HepG2 (cell line): Measurements from ENCODE around the gene ZNF764. TPM values are rescaled to one million over a fixed set of nuclear protein-coding genes. Genes with fewer than 3 reads are reported as not detected.

Source experiments
- FOXP4 ChIP-seq: sonication (generic); formaldehyde crosslinking; IDR thresholded peaks from 2 replicates; pipeline ENCODE4 v1.4.0; 2020; ENCODE audit warnings: missing genetic modification reagents
- NFYB ChIP-seq: sonication (generic); formaldehyde crosslinking; IDR thresholded peaks from 2 replicates; pipeline ENCODE4 v1.4.0; 2020; ENCODE audit warnings: missing genetic modification reagents
- PAXIP1 ChIP-seq: sonication (generic); formaldehyde crosslinking; conservative IDR thresholded peaks from 2 replicates; pipeline ENCODE4 v1.4.0; 2020; ENCODE audit warnings: mild to moderate bottlenecking, missing genetic modification reagents, moderate library complexity
- ZBTB40 ChIP-seq, 2 experiments: fragments of 450-650 bp in 1 of 2; sonication (generic) in 1 of 2; formaldehyde crosslinking in 1 of 2; IDR thresholded peaks; 2 replicates each; pipeline versions ENCODE4 v1.6.1 to v1.8.0; 2016 to 2022; ENCODE audit warnings: antibody characterized with exemption in 1 of 2, mild to moderate bottlenecking in 1 of 2, missing genetic modification reagents in 1 of 2
- ZFY ChIP-seq: sonication (generic); formaldehyde crosslinking; IDR thresholded peaks from 2 replicates; pipeline ENCODE4 v1.4.0; 2020; ENCODE audit warnings: missing genetic modification reagents
- ZKSCAN5 ChIP-seq: sonication (generic); formaldehyde crosslinking; IDR thresholded peaks from 2 replicates; pipeline ENCODE4 v1.5.1; 2020; ENCODE audit warnings: mild to moderate bottlenecking, missing genetic modification reagents
- ZNF414 ChIP-seq: sonication (generic); formaldehyde crosslinking; IDR thresholded peaks from 2 replicates; pipeline ENCODE4 v1.5.0; 2020; ENCODE audit warnings: missing genetic modification reagents
- ZNF501 ChIP-seq: sonication (generic); formaldehyde crosslinking; IDR thresholded peaks from 2 replicates; pipeline ENCODE4 v1.5.1; 2020; ENCODE audit warnings: mild to moderate bottlenecking, moderate library complexity, missing genetic modification reagents
- ZNF639 ChIP-seq: conservative IDR thresholded peaks from 2 replicates; pipeline ENCODE4 v1.6.1; 2018; ENCODE audit warnings: missing genetic modification reagents
- polyA plus RNA-seq, 8 experiments: library from polyadenylated mRNA; depleted of rRNA in 3 of 8; stranded (reverse) in 7 of 8; unstranded in 1 of 8; fragments of >200 nt; fragmentation: Illumina TruSeq in 4 of 8; extraction: Trizol in 4 of 8; gene quantifications; 2 replicates each; pipeline versions ENCODE4 v1.2.1 to v1.2.3, GENCODE V29; 2011 to 2016; ENCODE audit warnings: low read depth in 4 of 8, missing spikeins in 1 of 8, mixed read lengths in 1 of 8; ENCODE audit not compliant: insufficient read depth in 1 of 8
- total RNA-seq, 5 experiments: library from RNA; depleted of rRNA; stranded (reverse); fragments of >200 nt; fragmentation: Illumina TruSeq; extraction: Trizol; gene quantifications; 2 replicates each; pipeline ENCODE4 v1.2.3, GENCODE V29; 2016; ENCODE audit warnings: low read depth in 1 of 5

The ZNF764 gene
- total and polyA plus RNA-seq, 2 of the 13 experiments (the other 11 are each of a cell fraction or from before 2014, with no cell fraction given) = 4.1 to 9.1 TPM

- TF ChIP-seq PAXIP1 = 0 out of 2 replicates have a peak, but pooled peaks have one; percentile 18
- 0 out of 2 replicates have a peak, but pooled peaks have one; percentile 14 for TF ChIP-seq ZNF414
- peak; percentile 9; the same call in 1 of the 2 replicates for TF ChIP-seq FOXP4 (CRISPR knock-in tag)
- TF ChIP-seq ZNF501 (CRISPR knock-in tag) = 0 out of 2 replicates have a peak, but pooled peaks have one; percentile 29
- no peak for TF ChIP-seq ZNF639 (CRISPR knock-in tag)
- TF ChIP-seq ZKSCAN5 (CRISPR knock-in tag) = peak; percentile 56; the same call in 1 of the 2 replicates
- TF ChIP-seq NFYB (CRISPR knock-in tag) = no peak
- TF ChIP-seq ZFY (CRISPR knock-in tag) = peak; percentile 42; the same call in 1 of the 2 replicates
- TF ChIP-seq ZBTB40 (IDR thresholded peaks at IDR 0.05) = no peak
- TF ChIP-seq ZBTB40 (CRISPR knock-in tag; IDR thresholded peaks at IDR 0.05) = no peak; the same call in none of the 2 replicates
Observed at GRCh38 chr16:30539000-30539964, 18.9 kb downstream of the ZNF764 start (continued).
